Loucy (cell line): ENCODE data around the gene ABHD14A.

Source experiments
- CTCF ChIP-seq: fragments of 200-600 bp; sonication (generic); conservative IDR thresholded peaks from 2 replicates; pipeline ENCODE4 v1.5.1; 2014; ENCODE audit warnings: mild to moderate bottlenecking, antibody characterized with exemption, low read length
- EZH2phosphoT487 ChIP-seq: fragments of 200-600 bp; IDR thresholded peaks from 2 replicates; pipeline ENCODE4 v1.6.1; 2018; ENCODE audit warnings: antibody characterized with exemption, mild to moderate bottlenecking, moderate library complexity, borderline replicate concordance

GRCh38 chr3:52020796-52021195, 45.9 kb downstream of the ABHD14A start:
- TF ChIP-seq CTCF (no peak), EZH2phosphoT487 (no peak)
